ENCODE measurements around the gene CARF. TPM values are rescaled to one million over a fixed set of nuclear protein-coding genes. Genes with fewer than 3 reads are reported as not detected.

The CARF gene
- total RNA-seq, 1 donor from 2014 or later: 16.5 TPM

- no peaks in the 10 kb centered on the region for H3K4me1 ChIP-seq
- intact Hi-C loops (cut with DNase I): no loop called here
- TF ChIP-seq POLR2A (IDR thresholded peaks at IDR 0.05) (no peak), POLR2AphosphoS5 (IDR thresholded peaks at IDR 0.05; ENCODE audit: insufficient read depth in 1 of 2, low read depth in 1 of 2) (no peak), CTCF (IDR thresholded peaks at IDR 0.05) (no peak)
- peaks cover 0 to under 1% of the 10 kb centered on the region in 2 donors for H3K36me3 ChIP-seq
- no peak overlapping the region for H3K27ac ChIP-seq
- no peak for DNase-seq (ENCODE audit: extremely low spot score in 2 of 2)
- no peaks in the 10 kb centered on the region for H3K27me3 ChIP-seq
- H3K4me3 ChIP-seq: no peak overlapping the region
- H3K9me3 ChIP-seq: no peaks in the 10 kb centered on the region
Observed at GRCh38 chr2:202933139-202933510, 21.1 kb downstream of the CARF start.

- intact Hi-C loops (cut with DNase I): no loop called here
Observed at GRCh38 chr2:202933958-202934357, 21.9 kb downstream of the CARF start.

GRCh38 chr2:202934456-202934855, 22.4 kb downstream of the CARF start:
- H3K36me3 ChIP-seq: peaks cover 0 to 8% of the 10 kb centered on the region in 2 donors
- intact Hi-C loops (cut with DNase I): no loop called here
- H3K4me1 ChIP-seq: no peaks in the 10 kb centered on the region
- no peak for TF ChIP-seq POLR2AphosphoS5 (IDR thresholded peaks at IDR 0.05; ENCODE audit: insufficient read depth in 1 of 2, low read depth in 1 of 2)
- TF ChIP-seq CTCF (IDR thresholded peaks at IDR 0.05): no peak
- TF ChIP-seq POLR2A (IDR thresholded peaks at IDR 0.05): no peak
- no peaks in the 10 kb centered on the region for H3K9me3 ChIP-seq
- H3K4me3 ChIP-seq: no peak overlapping the region
- H3K27ac ChIP-seq: no peak overlapping the region
- DNase-seq (ENCODE audit: extremely low spot score in 2 of 2): no peak
- no peaks in the 10 kb centered on the region for H3K27me3 ChIP-seq

More at GRCh38 chr2:202933958-202934357, 21.9 kb downstream of the CARF start:
- Histone ChIP-seq H3K36me3 (peaks cover 0 to 8% of the 10 kb centered on the region in 2 donors), H3K27me3 (no peaks in the 10 kb centered on the region), H3K4me1 (no peaks in the 10 kb centered on the region), H3K27ac (no peak overlapping the region), H3K9me3 (no peaks in the 10 kb centered on the region), H3K4me3 (no peak overlapping the region)
- DNase-seq (ENCODE audit: extremely low spot score in 2 of 2): no peak
- TF ChIP-seq CTCF (IDR thresholded peaks at IDR 0.05) (no peak), POLR2AphosphoS5 (IDR thresholded peaks at IDR 0.05; ENCODE audit: insufficient read depth in 1 of 2, low read depth in 1 of 2) (no peak), POLR2A (IDR thresholded peaks at IDR 0.05) (no peak)

- peaks cover 0 to 8% of the 10 kb centered on the region in 2 donors for H3K36me3 ChIP-seq
- intact Hi-C loops (cut with DNase I): no loop called here
Observed at GRCh38 chr2:202938960-202939359, 26.9 kb downstream of the CARF start.

GRCh38 chr2:202941771-202942170, 29.7 kb downstream of the CARF start:
- H3K27me3 ChIP-seq: no peaks in the 10 kb centered on the region
- H3K4me3 ChIP-seq: no peak overlapping the region
- TF ChIP-seq POLR2AphosphoS5 (IDR thresholded peaks at IDR 0.05; ENCODE audit: insufficient read depth in 1 of 2, low read depth in 1 of 2): no peak
- no peak for TF ChIP-seq CTCF (IDR thresholded peaks at IDR 0.05)
- TF ChIP-seq POLR2A (IDR thresholded peaks at IDR 0.05): no peak
- no peak overlapping the region for H3K27ac ChIP-seq
- intact Hi-C loops (cut with DNase I): no loop called here
- DNase-seq (ENCODE audit: extremely low spot score in 2 of 2): no peak
- no peaks in the 10 kb centered on the region for H3K4me1 ChIP-seq
- H3K36me3 ChIP-seq: peaks cover 0 to 8% of the 10 kb centered on the region in 2 donors
- no peaks in the 10 kb centered on the region for H3K9me3 ChIP-seq

More at GRCh38 chr2:202938960-202939359, 26.9 kb downstream of the CARF start:
- no peaks in the 10 kb centered on the region for H3K4me1 ChIP-seq
- TF ChIP-seq POLR2A (IDR thresholded peaks at IDR 0.05): no peak
- H3K27me3 ChIP-seq: no peaks in the 10 kb centered on the region
- no peak for DNase-seq (ENCODE audit: extremely low spot score in 2 of 2)
- H3K9me3 ChIP-seq: no peaks in the 10 kb centered on the region
- no peak overlapping the region for H3K4me3 ChIP-seq
- H3K27ac ChIP-seq: no peak overlapping the region
